GM12878 (cell line): ENCODE results near the gene BIRC7. TPM values are rescaled to one million over a fixed set of nuclear protein-coding genes. Genes with fewer than 3 reads are reported as not detected.

Source experiments
- ATAC-seq: fragments of 200-7000 bp; cut with Tn5 transposase; 3 replicates; pipeline ENCODE4 v1.9.1; 2020; ENCODE audit warnings: mild to moderate bottlenecking, moderate library complexity
- BruUV-seq: library from RNA; stranded (reverse); fragments of 400-500 nt; replicated peaks from 2 replicates; lab custom pipeline; 2021; lab: Mats Ljungman, UMichigan
- CTCF ChIA-PET: fragments of 300-600 bp; sonication (Branson Sonifier 250); formaldehyde crosslinking; extraction: SDS; loops from one replicate; lab custom pipeline; 2021; ENCODE audit warnings: inconsistent platforms; lab: Yijun Ruan, JAX
- POLR2A ChIA-PET: fragments of 350-600 bp; formaldehyde crosslinking; extraction: SDS; loops from one replicate; lab custom pipeline; 2021; ENCODE audit warnings: inconsistent platforms; lab: Charles Lee
- RAD21 ChIA-PET: fragments of 300-600 bp; sonication (Branson Sonifier 250); formaldehyde crosslinking; loops from one replicate; lab custom pipeline; 2023; ENCODE audit warnings: antibody characterized with exemption; ENCODE audit not compliant: unreplicated experiment; lab: Charles Lee
- SMC1A ChIA-PET: fragments of 300-600 bp; sonication (Branson Sonifier 250); formaldehyde crosslinking; loops from one replicate; lab custom pipeline; 2023; ENCODE audit not compliant: unreplicated experiment, uncharacterized antibody; lab: Charles Lee
- DNase-seq: peaks from one replicate; pipeline ENCODE4 v3.0.0-alpha.2; 2011; ENCODE audit warnings: low read depth, low spot score
- FAIRE-seq: peaks from 3 replicates; lab custom pipeline; 2011; peaks lifted over from hg19 to GRCh38; lab: Jason Lieb, UNC
- H2AFZ ChIP-seq: 2 replicates; pipeline ENCODE4 v1.6.0; 2011; ENCODE audit warnings: low read depth, low read length, control low read depth; ENCODE audit not compliant: control insufficient read depth
- H3K27ac ChIP-seq: 2 replicates; pipeline ENCODE4 v1.5.1; 2011; ENCODE audit warnings: control low read depth; ENCODE audit not compliant: control insufficient read depth, insufficient read depth
- H3K27me3 ChIP-seq, 2 experiments: replicated peaks in 1 of 2; 2 replicates each; pipeline versions ENCODE4 v1.6.0 to v1.6.1; 2011; ENCODE audit warnings: low read length in 1 of 2; ENCODE audit not compliant: control insufficient read depth in 2 of 2, insufficient read depth in 2 of 2
- H3K36me3 ChIP-seq, 2 experiments: 2 replicates each; pipeline ENCODE4 v1.5.1; 2011; ENCODE audit warnings: low read length in 1 of 2; ENCODE audit not compliant: control insufficient read depth in 2 of 2, insufficient read depth in 2 of 2
- H3K4me1 ChIP-seq: 2 replicates; pipeline ENCODE4 v1.6.1; 2011; ENCODE audit warnings: mild to moderate bottlenecking, low read length, moderate library complexity, mixed read lengths; ENCODE audit not compliant: control insufficient read depth, insufficient read depth
- H3K4me2 ChIP-seq: 2 replicates; pipeline ENCODE4 v1.6.0; 2011; ENCODE audit warnings: control low read depth; ENCODE audit not compliant: control insufficient read depth, insufficient read depth
- H3K4me3 ChIP-seq: fragments of 200-600 bp; sonication (generic); 2 replicates; pipeline ENCODE4 v1.5.1; 2016
- H3K79me2 ChIP-seq: 2 replicates; pipeline ENCODE4 v1.6.0; 2011; ENCODE audit warnings: low read length; ENCODE audit not compliant: control insufficient read depth, insufficient read depth
- H3K9ac ChIP-seq: 2 replicates; pipeline ENCODE4 v1.8.0; 2011; ENCODE audit warnings: low read length, control low read depth, mixed read lengths; ENCODE audit not compliant: control insufficient read depth, insufficient read depth
- H3K9me3 ChIP-seq: replicated peaks from 3 replicates; pipeline ENCODE4 v1.5.1; 2011; ENCODE audit warnings: mild to moderate bottlenecking, low read length; ENCODE audit not compliant: control insufficient read depth, insufficient read depth
- H4K20me1 ChIP-seq: 2 replicates; pipeline ENCODE4 v1.6.0; 2011; ENCODE audit not compliant: control insufficient read depth, insufficient read depth
- ASH2L ChIP-seq: fragments of 300-600, 200-600 bp; sonication (generic); IDR thresholded peaks from 2 replicates; pipeline ENCODE4 v1.6.1; 2017; ENCODE audit warnings: low read depth, mild to moderate bottlenecking, borderline replicate concordance
- CBX3 ChIP-seq: fragments of 200-600 bp; sonication (generic); IDR thresholded peaks from 2 replicates; pipeline ENCODE4 v1.6.1; 2016; ENCODE audit warnings: low read depth, borderline replicate concordance
- CBX5 ChIP-seq: sonication (generic); IDR thresholded peaks from 2 replicates; pipeline ENCODE4 v1.6.1; 2016; ENCODE audit warnings: low read depth, moderate library complexity, mild to moderate bottlenecking, inconsistent platforms
- ETV6 ChIP-seq, 2 experiments: fragments of 450-650 bp in 1 of 2; IDR thresholded peaks in 1 of 2; conservative IDR thresholded peaks in 1 of 2; 2 replicates each; pipeline ENCODE4 v1.6.1; 2014; ENCODE audit warnings: antibody characterized with exemption in 1 of 2, borderline replicate concordance in 1 of 2, low read depth in 1 of 2, mild to moderate bottlenecking in 1 of 2, moderate library complexity in 1 of 2
- NFXL1 ChIP-seq: fragments of 450-650 bp; IDR thresholded peaks from 2 replicates; pipeline ENCODE4 v1.6.1; 2017; ENCODE audit warnings: antibody characterized with exemption, mild to moderate bottlenecking, borderline replicate concordance
- RAD21 ChIP-seq: IDR thresholded peaks from 2 replicates; pipeline ENCODE4 v1.6.1; 2011; ENCODE audit warnings: mild to moderate bottlenecking, low read depth, low read length, moderate library complexity; ENCODE audit not compliant: insufficient read depth
- SMAD5 ChIP-seq: IDR thresholded peaks from 2 replicates; pipeline ENCODE4 v1.6.1; 2016; ENCODE audit warnings: antibody characterized with exemption, low read depth
- SMARCA5 ChIP-seq: fragments of 450-650 bp; IDR thresholded peaks from 2 replicates; pipeline ENCODE4 v1.6.1; 2017; ENCODE audit warnings: mild to moderate bottlenecking
- SREBF2 ChIP-seq: IDR thresholded peaks from 2 replicates; pipeline ENCODE4 v1.6.1; 2012; ENCODE audit warnings: mild to moderate bottlenecking, low read length
- TAF1 ChIP-seq: IDR thresholded peaks from 2 replicates; pipeline ENCODE4 v1.6.1; 2011; ENCODE audit warnings: mild to moderate bottlenecking, low read depth, low read length, borderline replicate concordance
- TARDBP ChIP-seq: IDR thresholded peaks from 2 replicates; pipeline ENCODE4 v1.6.1; 2016; ENCODE audit warnings: borderline replicate concordance
- TCF7 ChIP-seq: IDR thresholded peaks from 2 replicates; pipeline ENCODE4 v1.6.1; 2014; ENCODE audit warnings: antibody characterized with exemption, borderline replicate concordance
- WGBS: methylation state at CpG from one replicate; pipeline ENCODE4 v1.1.6; 2016; ENCODE audit warnings: low lambda C conversion rate; ENCODE audit not compliant: insufficient replicate concordance, insufficient coverage; ENCODE audit errors: missing lambda C conversion rate; 5-methylcytosine and 5-hydroxymethylcytosine counted together
- in situ Hi-C: fragments of 300-500 bp; cut with MboI; formaldehyde crosslinking; loops from 9 replicates; pipeline ENCODE4 v1.14.3; 2018; ENCODE audit warnings: mixed read lengths
- intact Hi-C: fragments of 100-400 bp; cut with micrococcal nuclease; formaldehyde crosslinking; loops from one replicate; pipeline ENCODE4 v1.14.2; 2022; ENCODE audit not compliant: unreplicated experiment
- polyA plus RNA-seq, 11 experiments: library from polyadenylated mRNA; depleted of rRNA in 4 of 11; unstranded in 6 of 11; stranded (reverse) in 5 of 11; fragments of >200 nt; fragmentation: Nextera tagmentation in 4 of 11; fragmentation: Illumina TruSeq in 1 of 11; extraction: Ambion mirVana in 4 of 11; extraction: Trizol in 1 of 11; gene quantifications; 1 replicate in 1 of 11; 2 replicates in 10 of 11; pipeline versions ENCODE4 v1.2.1 to v1.2.3, GENCODE V29; 2011 to 2016; ENCODE audit warnings: inconsistent platforms in 2 of 11, missing spikeins in 2 of 11, low read depth in 1 of 11
- total RNA-seq, 4 experiments: library from RNA; depleted of rRNA in 3 of 4; stranded (reverse); fragments of >200 nt in 3 of 4; fragmentation: Illumina TruSeq in 1 of 4; extraction: Trizol in 1 of 4; gene quantifications; 2 replicates each; pipeline versions ENCODE4 v1.2.1 to v1.2.3, GENCODE V29; 2013 to 2021
- TF ChIP-seq, protein P1 (sequence below): fragments of 450-650 bp; IDR thresholded peaks from 2 replicates; pipeline ENCODE4 v1.6.1; 2016; ENCODE audit warnings: mild to moderate bottlenecking, moderate library complexity, borderline replicate concordance
- TF ChIP-seq, protein P2 (sequence below): IDR thresholded peaks from 2 replicates; pipeline ENCODE4 v1.6.1; 2011; ENCODE audit warnings: borderline replicate concordance, low read depth, mild to moderate bottlenecking, moderate library complexity, mixed read lengths, low read length; ENCODE audit not compliant: insufficient read depth; ENCODE audit errors: extremely low read length

BIRC7 gene
- total and polyA plus RNA-seq, 10 of the 15 experiments (the other 5 are each of a cell fraction or from before 2014, with no cell fraction given) = 0.31 TPM; not detected in 9

DNA sequence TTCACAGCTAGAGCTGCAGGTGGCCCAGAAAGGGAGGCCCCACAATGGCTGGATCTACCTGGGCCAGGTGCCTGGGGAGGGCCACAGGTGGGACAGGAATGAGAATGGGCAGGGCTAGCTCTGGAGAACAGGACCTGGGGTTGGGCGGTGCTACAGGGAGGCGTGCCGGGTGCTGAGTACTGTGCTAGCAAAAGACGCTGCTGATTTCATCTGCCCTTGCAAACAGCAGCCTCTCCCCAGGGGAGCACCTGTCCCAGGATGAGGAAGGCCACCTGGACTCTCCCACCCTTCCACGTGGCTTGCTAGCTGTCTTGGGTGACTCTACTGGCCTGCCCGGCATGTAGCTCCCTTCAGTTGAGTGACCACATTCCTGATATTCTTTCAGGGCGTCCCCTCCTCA is 13.2 kb upstream of the BIRC7 start:
- H4K20me1 ChIP-seq = no peaks in the 10 kb centered on the region; the same call in 1 of the 2 replicates
- RAD21 ChIA-PET = interaction anchor here (1.2 to 1.5 kb wide), 4 partner anchors 12 to 250 kb away, joined by 3 to 6 read pairs (median 4); no protein-coding TSS in a partner anchor
- H2AFZ ChIP-seq = no peak overlapping the region
- SMC1A ChIA-PET = interaction anchor here (0.6 to 1.1 kb wide), 4 partner anchors 8 to 274 kb away, joined by 3 to 4 read pairs (median 3); no protein-coding TSS in a partner anchor
- no peaks in the 10 kb centered on the region for H3K36me3 ChIP-seq
- no peaks in the 10 kb centered on the region for H3K4me1 ChIP-seq
- TF ChIP-seq SMARCA5 = no peak
- TF ChIP-seq RAD21 = no peak
- TF ChIP-seq TARDBP = no peak
- TF ChIP-seq SREBF2 = no peak
- TF ChIP-seq ETV6 (conservative IDR thresholded peaks at IDR 0.05 in 1 of 2, IDR thresholded peaks at IDR 0.05 in 1 of 2; ENCODE audit: borderline replicate concordance in 1 of 2, low read depth in 1 of 2) = no peak
- no peak for TF ChIP-seq CBX3
- TF ChIP-seq TCF7 = no peak
- TF ChIP-seq ASH2L = no peak
- TF ChIP-seq, protein P1, sequence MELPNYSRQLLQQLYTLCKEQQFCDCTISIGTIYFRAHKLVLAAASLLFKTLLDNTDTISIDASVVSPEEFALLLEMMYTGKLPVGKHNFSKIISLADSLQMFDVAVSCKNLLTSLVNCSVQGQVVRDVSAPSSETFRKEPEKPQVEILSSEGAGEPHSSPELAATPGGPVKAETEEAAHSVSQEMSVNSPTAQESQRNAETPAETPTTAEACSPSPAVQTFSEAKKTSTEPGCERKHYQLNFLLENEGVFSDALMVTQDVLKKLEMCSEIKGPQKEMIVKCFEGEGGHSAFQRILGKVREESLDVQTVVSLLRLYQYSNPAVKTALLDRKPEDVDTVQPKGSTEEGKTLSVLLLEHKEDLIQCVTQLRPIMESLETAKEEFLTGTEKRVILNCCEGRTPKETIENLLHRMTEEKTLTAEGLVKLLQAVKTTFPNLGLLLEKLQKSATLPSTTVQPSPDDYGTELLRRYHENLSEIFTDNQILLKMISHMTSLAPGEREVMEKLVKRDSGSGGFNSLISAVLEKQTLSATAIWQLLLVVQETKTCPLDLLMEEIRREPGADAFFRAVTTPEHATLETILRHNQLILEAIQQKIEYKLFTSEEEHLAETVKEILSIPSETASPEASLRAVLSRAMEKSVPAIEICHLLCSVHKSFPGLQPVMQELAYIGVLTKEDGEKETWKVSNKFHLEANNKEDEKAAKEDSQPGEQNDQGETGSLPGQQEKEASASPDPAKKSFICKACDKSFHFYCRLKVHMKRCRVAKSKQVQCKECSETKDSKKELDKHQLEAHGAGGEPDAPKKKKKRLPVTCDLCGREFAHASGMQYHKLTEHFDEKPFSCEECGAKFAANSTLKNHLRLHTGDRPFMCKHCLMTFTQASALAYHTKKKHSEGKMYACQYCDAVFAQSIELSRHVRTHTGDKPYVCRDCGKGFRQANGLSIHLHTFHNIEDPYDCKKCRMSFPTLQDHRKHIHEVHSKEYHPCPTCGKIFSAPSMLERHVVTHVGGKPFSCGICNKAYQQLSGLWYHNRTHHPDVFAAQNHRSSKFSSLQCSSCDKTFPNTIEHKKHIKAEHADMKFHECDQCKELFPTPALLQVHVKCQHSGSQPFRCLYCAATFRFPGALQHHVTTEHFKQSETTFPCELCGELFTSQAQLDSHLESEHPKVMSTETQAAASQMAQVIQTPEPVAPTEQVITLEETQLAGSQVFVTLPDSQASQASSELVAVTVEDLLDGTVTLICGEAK = no peak
- TF ChIP-seq SMAD5 = no peak
- TF ChIP-seq CBX5 = no peak
- TF ChIP-seq, protein P2, sequence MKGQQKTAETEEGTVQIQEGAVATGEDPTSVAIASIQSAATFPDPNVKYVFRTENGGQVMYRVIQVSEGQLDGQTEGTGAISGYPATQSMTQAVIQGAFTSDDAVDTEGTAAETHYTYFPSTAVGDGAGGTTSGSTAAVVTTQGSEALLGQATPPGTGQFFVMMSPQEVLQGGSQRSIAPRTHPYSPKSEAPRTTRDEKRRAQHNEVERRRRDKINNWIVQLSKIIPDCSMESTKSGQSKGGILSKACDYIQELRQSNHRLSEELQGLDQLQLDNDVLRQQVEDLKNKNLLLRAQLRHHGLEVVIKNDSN = no peak
- TF ChIP-seq NFXL1 = no peak
- no peak for TF ChIP-seq TAF1
- no peak overlapping the region for H3K4me3 ChIP-seq
- whole genome bisulfite sequencing = 58% methylated on average over 7 of the region's 7 CpGs
- H3K9ac ChIP-seq = no peak overlapping the region
- POLR2A ChIA-PET = interaction anchor here (1.0 kb wide), 1 partner anchor 11 kb away, joined by 4 read pairs; no protein-coding TSS in a partner anchor
- no peak overlapping the region for H3K27ac ChIP-seq
- in situ Hi-C loops (no loop called here), intact Hi-C loops (loop anchor here (5.0 kb wide), 1 partner anchor 50 kb away; the partner anchor contains the start of gene ARFGAP1)
- H3K27me3 ChIP-seq = peaks cover 0 to 7% of the 10 kb centered on the region in 2 experiments; a peak in 3 of 4 replicates
- ATAC-seq (no peak), DNase-seq (no peak), FAIRE-seq (no peak)
- CTCF ChIA-PET = interaction anchor here (0.8 to 3.0 kb wide), 13 partner anchors 10 to 898 kb away, joined by 3 to 25 read pairs (median 8); partner anchors contain the start of genes BIRC7 and COL20A1
- BruUV-seq = no TSS peak
- H3K4me2 ChIP-seq = no peak overlapping the region
- no peaks in the 10 kb centered on the region for H3K79me2 ChIP-seq
- H3K9me3 ChIP-seq = no peaks in the 10 kb centered on the region
